ACC112 (cell line): ENCODE measurements around the gene ARAP1.
A peak's percentile ranks its signal among the peaks of the same experiment; 100 is the strongest.

Experiments
- H2AFZ ChIP-seq: fragments of 200-600 bp; sonication (generic); one replicate; pipeline ENCODE4 v1.6.0; 2017; ENCODE audit warnings: antibody characterized with exemption, low read length; ENCODE audit not compliant: unreplicated experiment
- H3K27ac ChIP-seq: fragments of 200-600 bp; sonication (generic); 2 replicates; pipeline ENCODE4 v1.5.1; 2014; ENCODE audit warnings: low read depth, mild to moderate bottlenecking, antibody characterized with exemption, low read length, moderate library complexity
- H3K27me3 ChIP-seq: fragments of 200-600 bp; sonication (generic); 2 replicates; pipeline ENCODE4 v1.6.1; 2014; ENCODE audit warnings: mild to moderate bottlenecking, antibody characterized with exemption, low read length, moderate library complexity, mixed read lengths; ENCODE audit not compliant: insufficient read depth
- H3K36me3 ChIP-seq: fragments of 200-600 bp; sonication (generic); 2 replicates; pipeline ENCODE4 v1.6.1; 2016; ENCODE audit warnings: mild to moderate bottlenecking, antibody characterized with exemption, low read length, moderate library complexity, mixed read lengths; ENCODE audit not compliant: insufficient read depth
- H3K4me1 ChIP-seq: fragments of 200-600 bp; sonication (generic); one replicate; pipeline ENCODE4 v1.6.1; 2016; ENCODE audit warnings: low read length, mixed read lengths; ENCODE audit not compliant: insufficient read depth, unreplicated experiment, control insufficient read depth
- H3K4me3 ChIP-seq: fragments of 200-600 bp; sonication (generic); 2 replicates; pipeline ENCODE4 v1.5.1; 2014; ENCODE audit warnings: mild to moderate bottlenecking, low read depth, low read length
- H3K79me2 ChIP-seq: fragments of 200-600 bp; sonication (generic); one replicate; pipeline ENCODE4 v1.6.0; 2016; ENCODE audit warnings: low read length; ENCODE audit not compliant: control insufficient read depth, unreplicated experiment, insufficient read depth

The ARAP1 gene

DNA sequence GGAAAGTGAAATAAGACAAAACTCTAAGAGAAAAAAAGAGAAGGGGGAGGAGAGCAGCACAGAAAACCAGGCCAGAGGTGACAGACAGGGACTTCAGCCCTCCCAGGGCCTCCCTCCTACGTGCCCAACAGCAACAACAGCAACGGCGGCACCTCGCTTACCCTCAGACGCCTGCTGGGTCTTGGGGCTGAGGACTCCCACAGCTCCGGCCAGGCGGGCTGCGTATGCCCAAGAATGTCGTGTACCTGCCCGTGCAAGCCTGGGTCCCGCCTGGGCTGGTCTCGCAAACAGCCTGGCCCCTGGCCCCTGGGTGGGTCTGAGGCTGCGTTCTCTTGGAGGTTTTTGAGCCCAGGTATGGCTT, 30.5 kb downstream of the ARAP1 start:
- Histone ChIP-seq H3K79me2 (peaks cover 67% of the 10 kb centered on the region), H3K27me3 (no peaks in the 10 kb centered on the region), H3K4me1 (peaks cover 27% of the 10 kb centered on the region), H3K27ac (peak overlapping the region; percentile 70), H3K36me3 (no peaks in the 10 kb centered on the region; the same call in 1 of the 2 replicates), H3K4me3 (peak overlapping the region; percentile 82), H2AFZ (peak overlapping the region; percentile 55)

DNA sequence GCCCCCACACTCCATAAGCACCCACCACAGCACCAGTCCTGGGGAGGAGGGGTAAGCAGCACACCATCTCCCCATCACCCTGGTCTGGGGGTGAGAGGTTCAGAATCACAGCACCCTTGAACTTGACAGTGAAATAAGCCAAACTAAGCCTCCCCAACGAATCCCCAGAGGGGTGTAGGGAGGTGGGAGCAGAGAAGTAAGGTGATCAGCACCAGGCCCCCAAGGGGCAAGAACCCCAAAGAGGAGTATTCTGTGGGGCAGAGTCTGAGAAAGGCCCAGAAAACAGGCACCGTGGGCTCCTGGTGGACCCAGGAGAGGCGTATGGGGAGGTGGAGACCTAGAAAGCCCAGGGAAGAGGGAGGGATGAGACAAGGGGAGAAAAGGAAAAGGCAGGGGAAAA, 30.9 kb downstream of the ARAP1 start:
- peaks cover 71% of the 10 kb centered on the region for H3K79me2 ChIP-seq
- peak overlapping the region; percentile 70 for H3K27ac ChIP-seq
- H3K4me3 ChIP-seq, result peak overlapping the region; percentile 82
- H3K27me3 ChIP-seq, result no peaks in the 10 kb centered on the region
- H2AFZ ChIP-seq, result no peak overlapping the region
- H3K36me3 ChIP-seq, result no peaks in the 10 kb centered on the region; the same call in 1 of the 2 replicates
- H3K4me1 ChIP-seq, result peaks cover 27% of the 10 kb centered on the region

DNA sequence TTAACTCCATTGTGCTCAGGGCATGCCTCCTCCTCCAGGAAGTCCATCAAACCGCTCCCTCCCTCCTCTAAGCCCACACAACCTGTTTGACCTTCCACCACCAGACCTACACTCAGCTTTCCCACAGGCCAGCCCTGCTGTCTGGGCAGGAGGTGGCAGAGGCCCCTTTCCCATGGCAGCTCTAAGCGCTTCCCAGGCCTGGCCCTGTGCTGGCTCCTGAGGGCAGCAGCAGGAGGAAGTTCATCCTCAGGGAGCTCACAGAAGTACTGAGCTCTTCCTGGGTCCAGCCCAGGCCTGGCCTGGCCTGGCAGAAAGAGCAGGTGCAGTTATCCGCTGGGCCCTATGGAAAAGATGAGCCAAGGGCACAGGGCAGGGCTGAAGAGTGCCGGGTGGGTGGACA, 31.4 kb downstream of the ARAP1 start:
- Histone ChIP-seq H3K79me2 (peaks cover 71% of the 10 kb centered on the region), H3K27me3 (no peaks in the 10 kb centered on the region), H3K27ac (no peak overlapping the region), H3K4me1 (peaks cover 27% of the 10 kb centered on the region), H2AFZ (no peak overlapping the region), H3K4me3 (peak overlapping the region; percentile 82), H3K36me3 (no peaks in the 10 kb centered on the region; the same call in 1 of the 2 replicates)

DNA sequence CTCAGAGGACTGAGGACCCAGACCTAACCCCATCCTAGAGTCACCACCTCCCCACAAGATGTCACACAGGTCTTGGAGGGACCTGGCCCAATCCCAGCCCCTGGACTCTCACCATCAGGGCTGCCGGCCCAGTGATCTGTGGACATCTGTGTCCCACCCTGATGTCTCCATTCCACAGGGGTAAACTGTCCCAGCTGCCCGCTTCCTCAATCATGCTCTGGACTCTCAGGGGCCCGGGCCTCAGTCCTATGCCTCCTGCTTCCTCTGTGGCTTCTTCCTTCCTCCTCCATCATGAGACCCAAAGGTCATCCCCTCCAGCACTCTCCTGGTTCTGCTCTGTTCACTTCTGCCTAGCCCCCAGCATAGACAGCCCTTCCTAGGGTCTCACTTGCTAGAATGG, 32.2 kb downstream of the ARAP1 start:
- Histone ChIP-seq H3K4me3 (peak overlapping the region; percentile 82; the same call in 1 of the 2 replicates), H3K27me3 (no peaks in the 10 kb centered on the region), H2AFZ (no peak overlapping the region), H3K36me3 (no peaks in the 10 kb centered on the region; the same call in 1 of the 2 replicates), H3K79me2 (peaks cover 71% of the 10 kb centered on the region), H3K27ac (no peak overlapping the region), H3K4me1 (peaks cover 27% of the 10 kb centered on the region)

DNA sequence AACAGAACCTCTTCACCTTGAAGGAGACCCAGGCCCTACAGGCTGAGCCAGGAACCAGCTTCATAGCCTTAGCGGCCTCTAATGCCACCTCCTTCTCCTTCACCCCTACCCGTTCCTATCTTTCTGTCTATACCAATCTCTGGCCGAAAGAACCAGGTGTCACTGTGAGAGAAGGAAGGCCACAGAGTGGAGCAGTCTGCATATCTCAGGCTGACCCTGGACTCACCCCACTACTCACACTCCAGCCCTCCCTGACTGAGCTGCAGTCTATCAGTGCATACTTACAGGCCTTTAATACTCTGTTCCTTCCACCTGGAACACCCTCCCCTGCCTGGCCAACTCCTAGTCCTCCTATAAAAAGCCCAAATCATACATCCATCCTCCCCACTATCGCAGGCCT, 32.7 kb downstream of the ARAP1 start:
- H3K4me1 ChIP-seq, result peaks cover 27% of the 10 kb centered on the region
- H3K4me3 ChIP-seq, result no peak overlapping the region; the same call in 1 of the 2 replicates
- no peaks in the 10 kb centered on the region for H3K27me3 ChIP-seq
- H3K36me3 ChIP-seq, result no peaks in the 10 kb centered on the region; the same call in 1 of the 2 replicates
- H3K27ac ChIP-seq, result no peak overlapping the region
- peaks cover 71% of the 10 kb centered on the region for H3K79me2 ChIP-seq
- H2AFZ ChIP-seq, result no peak overlapping the region

DNA sequence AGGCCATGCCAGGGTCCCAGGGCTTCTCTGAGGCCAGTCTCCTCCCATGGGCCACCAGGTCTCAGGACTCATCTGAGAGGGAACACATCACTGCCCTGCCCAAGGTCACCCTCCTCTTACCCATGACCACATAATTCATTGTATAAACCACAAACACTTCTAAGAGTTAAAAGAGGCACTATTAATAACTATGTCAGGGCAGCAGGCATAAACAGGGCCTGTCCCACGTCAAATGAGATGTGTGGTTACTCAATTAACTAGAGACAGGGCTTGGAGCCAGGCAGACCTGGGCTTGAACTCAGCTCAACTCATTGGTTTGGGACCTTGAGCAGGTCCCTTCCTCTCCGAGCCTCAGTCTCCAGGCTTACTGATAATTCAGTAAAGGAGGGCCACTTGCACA, 33.1 kb downstream of the ARAP1 start:
- Histone ChIP-seq H3K27me3 (no peaks in the 10 kb centered on the region), H3K4me1 (peaks cover 27% of the 10 kb centered on the region), H3K79me2 (peaks cover 67% of the 10 kb centered on the region), H2AFZ (no peak overlapping the region), H3K36me3 (no peaks in the 10 kb centered on the region; the same call in 1 of the 2 replicates), H3K4me3 (no peak overlapping the region), H3K27ac (no peak overlapping the region)

DNA sequence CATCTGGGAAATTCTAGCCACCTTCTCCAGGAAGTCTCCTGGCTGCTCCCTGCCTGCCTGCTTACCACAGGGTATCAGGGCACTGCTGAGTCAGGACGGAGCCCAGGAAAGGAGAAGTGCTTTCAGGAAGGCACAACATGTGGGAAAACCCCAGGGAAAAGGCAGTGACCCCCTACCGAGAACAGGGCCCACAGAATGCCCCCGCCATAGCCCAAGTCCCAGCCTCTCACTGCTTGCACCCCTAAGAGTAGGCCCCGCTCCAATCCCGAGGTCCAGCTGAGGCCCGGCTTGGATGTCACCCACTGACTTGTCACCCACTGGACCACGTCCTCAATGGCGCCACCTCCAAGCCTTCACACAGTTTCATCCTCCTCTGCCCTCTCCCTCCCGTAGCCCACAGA, 34.1 kb downstream of the ARAP1 start:
- Histone ChIP-seq H2AFZ (no peak overlapping the region), H3K27me3 (no peaks in the 10 kb centered on the region), H3K79me2 (peaks cover 58% of the 10 kb centered on the region), H3K36me3 (no peaks in the 10 kb centered on the region; the same call in 1 of the 2 replicates), H3K4me3 (no peak overlapping the region), H3K4me1 (peaks cover 27% of the 10 kb centered on the region), H3K27ac (no peak overlapping the region)

DNA sequence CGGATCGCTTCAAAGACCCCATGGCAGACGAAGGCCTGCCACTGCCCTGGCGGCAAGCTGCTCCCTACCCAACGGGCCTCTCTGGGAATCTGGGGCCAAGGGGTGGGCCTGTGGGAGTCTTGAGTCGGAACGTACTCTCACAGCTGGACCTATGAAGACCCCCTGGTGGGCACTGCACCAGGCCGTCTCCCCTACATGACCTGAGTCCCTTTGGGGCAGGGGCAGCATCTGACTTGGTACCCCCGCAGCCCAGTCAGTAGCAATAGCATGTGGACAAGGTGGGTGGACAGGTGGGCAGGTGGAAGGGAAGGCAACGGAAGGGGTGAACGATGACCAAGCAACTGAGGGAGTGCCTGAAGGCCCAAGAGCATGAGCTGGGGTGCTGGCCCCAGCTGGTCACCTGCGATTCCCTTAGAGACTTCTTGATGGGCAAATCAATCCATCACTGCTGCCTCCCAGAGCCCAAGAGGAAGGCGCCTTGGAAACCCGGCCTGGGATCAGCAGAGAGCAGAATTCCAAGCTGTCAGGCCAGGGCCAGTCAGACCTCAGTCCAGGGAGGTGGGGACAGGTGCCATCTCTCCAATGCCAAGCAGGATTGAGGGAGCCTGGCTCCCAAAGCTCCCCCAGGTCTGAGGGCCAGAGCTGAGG, 35.3 kb downstream of the ARAP1 start:
- H3K27ac ChIP-seq, result no peak overlapping the region
- H3K4me3 ChIP-seq, result no peak overlapping the region
- H2AFZ ChIP-seq, result no peak overlapping the region
- no peaks in the 10 kb centered on the region; the same call in 1 of the 2 replicates for H3K36me3 ChIP-seq
- peaks cover 60% of the 10 kb centered on the region for H3K79me2 ChIP-seq
- peaks cover 22% of the 10 kb centered on the region for H3K4me1 ChIP-seq
- no peaks in the 10 kb centered on the region for H3K27me3 ChIP-seq

DNA sequence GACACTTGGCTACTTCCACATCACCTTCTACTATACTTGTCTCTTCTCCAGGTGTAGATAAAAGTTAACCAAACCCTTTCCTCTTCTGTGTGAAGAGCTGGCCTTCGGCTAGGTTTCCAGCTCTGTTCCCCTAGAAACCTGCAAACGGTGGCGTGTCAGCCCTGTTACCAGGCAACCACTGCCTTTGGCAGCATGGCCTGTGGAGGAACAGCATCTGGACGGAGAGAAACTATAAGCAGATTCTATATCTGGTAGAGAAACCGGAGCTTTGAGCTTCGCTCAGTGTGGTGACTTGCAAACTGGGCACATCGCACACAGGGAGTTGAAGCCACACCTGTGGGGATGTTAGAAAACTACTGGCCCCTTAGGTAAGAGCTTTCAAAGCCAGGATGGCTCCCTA, 35.9 kb downstream of the ARAP1 start:
- Histone ChIP-seq H3K36me3 (no peaks in the 10 kb centered on the region; the same call in 1 of the 2 replicates), H3K79me2 (peaks cover 54% of the 10 kb centered on the region), H2AFZ (no peak overlapping the region), H3K4me1 (peaks cover 21% of the 10 kb centered on the region), H3K4me3 (no peak overlapping the region), H3K27ac (no peak overlapping the region), H3K27me3 (no peaks in the 10 kb centered on the region)

DNA sequence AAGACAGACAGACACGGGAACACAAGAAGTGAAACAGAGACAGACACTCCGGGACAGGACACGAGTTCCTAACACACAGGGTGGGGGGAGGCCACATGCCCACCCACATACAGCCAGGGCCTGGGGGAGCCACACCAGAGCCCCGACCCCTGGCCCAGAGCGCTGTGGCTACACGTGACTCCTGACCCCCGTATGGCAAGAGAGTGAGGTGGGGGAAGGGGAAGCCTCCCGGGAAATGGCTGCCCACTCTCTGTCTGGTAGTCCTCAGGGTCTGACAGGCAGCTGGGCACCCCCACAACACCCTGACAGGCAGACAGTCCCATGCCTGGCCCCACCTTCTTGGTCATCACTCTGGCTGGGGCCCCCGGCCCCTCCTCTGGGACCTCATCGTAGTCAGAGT, 39.4 kb downstream of the ARAP1 start:
- H3K27me3 ChIP-seq, result no peaks in the 10 kb centered on the region
- H3K36me3 ChIP-seq, result no peaks in the 10 kb centered on the region
- H3K27ac ChIP-seq, result no peak overlapping the region
- H3K4me3 ChIP-seq, result no peak overlapping the region
- no peaks in the 10 kb centered on the region for H3K4me1 ChIP-seq
- no peak overlapping the region for H2AFZ ChIP-seq
- H3K79me2 ChIP-seq, result peaks cover 21% of the 10 kb centered on the region

DNA sequence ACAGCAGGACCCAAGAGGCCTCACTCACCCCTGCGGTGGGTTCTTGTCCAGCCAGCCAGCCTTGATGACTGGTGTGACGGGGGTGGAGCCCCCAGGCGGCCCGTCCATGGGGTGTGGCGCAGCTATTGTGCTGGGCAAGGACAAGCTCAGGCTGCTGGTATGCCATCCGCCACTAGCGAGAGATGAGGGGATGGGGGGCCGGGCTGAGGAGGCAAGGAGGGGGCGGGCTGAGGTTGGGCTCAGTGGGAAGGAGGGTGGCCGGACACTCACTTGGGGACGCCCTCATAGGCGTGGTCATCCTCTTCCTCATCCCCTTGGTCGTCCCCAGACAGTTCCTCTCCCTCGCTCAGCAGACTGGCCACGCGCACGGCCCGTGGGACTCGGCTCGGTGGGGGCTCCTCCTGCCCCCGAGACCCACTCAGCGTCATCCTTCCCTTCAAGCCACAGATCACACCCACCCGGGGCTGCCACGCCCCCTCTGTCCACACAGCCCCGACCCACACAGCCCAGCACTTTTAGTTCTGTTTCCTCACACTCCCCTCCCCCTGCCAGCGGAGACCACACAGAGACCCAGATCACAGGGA, 39.9 kb downstream of the ARAP1 start:
- Histone ChIP-seq H3K27ac (no peak overlapping the region), H3K4me1 (no peaks in the 10 kb centered on the region), H3K36me3 (no peaks in the 10 kb centered on the region), H2AFZ (no peak overlapping the region), H3K27me3 (no peaks in the 10 kb centered on the region), H3K4me3 (no peak overlapping the region), H3K79me2 (peaks cover 15% of the 10 kb centered on the region)
